Mesothelial cell of epicardium (in vitro differentiated cells): ENCODE measurements around the gene ALDOB. TPM values are rescaled to one million over a fixed set of nuclear protein-coding genes. Genes with fewer than 3 reads are reported as not detected.

Experiments used
- DNase-seq, 2 experiments: peaks; one replicate each; pipeline ENCODE4 v3.0.0; 2021; ENCODE audit warnings: low spot score in 2 of 2; ENCODE audit not compliant: unreplicated experiment in 2 of 2
- H3K27ac Mint-ChIP-seq: 2 replicates; pipeline ENCODE4 v1.8.0; 2021; ENCODE audit warnings: mixed read lengths
- H3K27me3 Mint-ChIP-seq: 2 replicates; pipeline ENCODE4 v1.8.0; 2021; ENCODE audit warnings: low read depth, mixed read lengths
- H3K36me3 Mint-ChIP-seq: 2 replicates; pipeline ENCODE4 v1.8.0; 2021; ENCODE audit warnings: mixed read lengths
- H3K4me1 Mint-ChIP-seq: 2 replicates; pipeline ENCODE4 v1.8.0; 2021; ENCODE audit warnings: mixed read lengths
- H3K4me3 Mint-ChIP-seq: 2 replicates; pipeline ENCODE4 v1.8.0; 2021; ENCODE audit warnings: mild to moderate bottlenecking, moderate library complexity, mixed read lengths
- H3K9me3 Mint-ChIP-seq: 2 replicates; pipeline ENCODE4 v1.8.0; 2021; ENCODE audit warnings: mixed read lengths
- total RNA-seq: library from RNA; stranded (reverse); gene quantifications from 3 replicates; pipeline ENCODE4 v1.2.1, GENCODE V29; 2021
- TF ChIP-seq, protein P1 (sequence below): fragments of 200-600 bp; sonication (generic); IDR thresholded peaks from one replicate; pipeline ENCODE4 v1.5.0; 2021; ENCODE audit warnings: antibody characterized with exemption; ENCODE audit not compliant: unreplicated experiment

The ALDOB gene
- total RNA-seq, 1 donor from 2014 or later, result not detected

DNA sequence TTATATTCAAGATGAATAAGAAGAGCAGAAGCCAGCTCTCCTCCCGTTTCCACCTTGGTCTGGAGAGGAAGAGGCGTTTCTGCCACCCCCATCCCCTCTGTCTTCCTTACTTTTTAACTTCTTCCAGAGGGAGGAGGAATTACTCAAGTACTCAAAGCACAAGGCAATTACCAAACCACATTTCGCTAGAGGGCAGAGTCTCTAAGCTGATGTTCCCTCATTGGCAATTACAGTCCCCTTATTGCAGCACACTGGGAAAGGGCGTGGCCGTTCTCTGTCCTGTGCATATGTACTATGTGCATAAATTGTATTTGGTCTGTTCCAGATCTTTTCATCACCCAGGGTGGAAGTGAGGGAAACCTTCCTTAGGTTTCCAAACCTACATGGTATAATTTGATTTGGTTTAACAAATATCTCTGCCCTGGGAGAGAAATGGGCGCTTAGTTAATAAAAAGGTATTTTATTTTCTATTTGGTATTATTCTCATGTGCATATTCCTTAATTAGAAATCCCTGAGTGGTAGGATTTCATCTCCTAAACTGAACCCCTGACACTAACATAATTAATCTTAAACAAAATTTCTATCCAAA lies 29.8 kb upstream of the ALDOB start:
- no peak overlapping the region for H3K27ac Mint-ChIP-seq
- no peak for DNase-seq

GRCh38 chr9:101463397-101463796 lies 27.8 kb upstream of the ALDOB start:
- DNase-seq, result no peak
- Mint-ChIP-seq H3K4me1 (no peaks in the 10 kb centered on the region), H3K36me3 (no peaks in the 10 kb centered on the region), H3K9me3 (no peaks in the 10 kb centered on the region), H3K27ac (no peak overlapping the region), H3K27me3 (peaks cover 5% of the 10 kb centered on the region), H3K4me3 (no peak overlapping the region)
- TF ChIP-seq, protein P1, sequence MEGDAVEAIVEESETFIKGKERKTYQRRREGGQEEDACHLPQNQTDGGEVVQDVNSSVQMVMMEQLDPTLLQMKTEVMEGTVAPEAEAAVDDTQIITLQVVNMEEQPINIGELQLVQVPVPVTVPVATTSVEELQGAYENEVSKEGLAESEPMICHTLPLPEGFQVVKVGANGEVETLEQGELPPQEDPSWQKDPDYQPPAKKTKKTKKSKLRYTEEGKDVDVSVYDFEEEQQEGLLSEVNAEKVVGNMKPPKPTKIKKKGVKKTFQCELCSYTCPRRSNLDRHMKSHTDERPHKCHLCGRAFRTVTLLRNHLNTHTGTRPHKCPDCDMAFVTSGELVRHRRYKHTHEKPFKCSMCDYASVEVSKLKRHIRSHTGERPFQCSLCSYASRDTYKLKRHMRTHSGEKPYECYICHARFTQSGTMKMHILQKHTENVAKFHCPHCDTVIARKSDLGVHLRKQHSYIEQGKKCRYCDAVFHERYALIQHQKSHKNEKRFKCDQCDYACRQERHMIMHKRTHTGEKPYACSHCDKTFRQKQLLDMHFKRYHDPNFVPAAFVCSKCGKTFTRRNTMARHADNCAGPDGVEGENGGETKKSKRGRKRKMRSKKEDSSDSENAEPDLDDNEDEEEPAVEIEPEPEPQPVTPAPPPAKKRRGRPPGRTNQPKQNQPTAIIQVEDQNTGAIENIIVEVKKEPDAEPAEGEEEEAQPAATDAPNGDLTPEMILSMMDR, result no peak

More for the DNA sequence above, 29.8 kb upstream of the ALDOB start:
- H3K36me3 Mint-ChIP-seq, result no peaks in the 10 kb centered on the region
- no peaks in the 10 kb centered on the region for H3K4me1 Mint-ChIP-seq
- H3K9me3 Mint-ChIP-seq, result no peaks in the 10 kb centered on the region
- peaks cover 5% of the 10 kb centered on the region for H3K27me3 Mint-ChIP-seq
- TF ChIP-seq, protein P1, result peak; percentile 14
- H3K4me3 Mint-ChIP-seq, result no peak overlapping the region

GRCh38 chr9:101462558-101462957 lies 27.0 kb upstream of the ALDOB start:
- Mint-ChIP-seq H3K4me3 (no peak overlapping the region), H3K4me1 (no peaks in the 10 kb centered on the region), H3K9me3 (no peaks in the 10 kb centered on the region), H3K27ac (no peak overlapping the region), H3K36me3 (no peaks in the 10 kb centered on the region), H3K27me3 (peaks cover 5% of the 10 kb centered on the region)
- no peak for DNase-seq
- TF ChIP-seq, protein P1, result no peak

- H3K27ac Mint-ChIP-seq, result no peak overlapping the region
- H3K4me1 Mint-ChIP-seq, result no peaks in the 10 kb centered on the region
- no peaks in the 10 kb centered on the region for H3K36me3 Mint-ChIP-seq
- TF ChIP-seq, protein P1, result no peak
- H3K9me3 Mint-ChIP-seq, result no peaks in the 10 kb centered on the region
- H3K4me3 Mint-ChIP-seq, result no peak overlapping the region
- peaks cover 5% of the 10 kb centered on the region for H3K27me3 Mint-ChIP-seq
- no peak for DNase-seq
These were observed 25.4 kb upstream of the ALDOB start for GRCh38 chr9:101460965-101461364.

DNA sequence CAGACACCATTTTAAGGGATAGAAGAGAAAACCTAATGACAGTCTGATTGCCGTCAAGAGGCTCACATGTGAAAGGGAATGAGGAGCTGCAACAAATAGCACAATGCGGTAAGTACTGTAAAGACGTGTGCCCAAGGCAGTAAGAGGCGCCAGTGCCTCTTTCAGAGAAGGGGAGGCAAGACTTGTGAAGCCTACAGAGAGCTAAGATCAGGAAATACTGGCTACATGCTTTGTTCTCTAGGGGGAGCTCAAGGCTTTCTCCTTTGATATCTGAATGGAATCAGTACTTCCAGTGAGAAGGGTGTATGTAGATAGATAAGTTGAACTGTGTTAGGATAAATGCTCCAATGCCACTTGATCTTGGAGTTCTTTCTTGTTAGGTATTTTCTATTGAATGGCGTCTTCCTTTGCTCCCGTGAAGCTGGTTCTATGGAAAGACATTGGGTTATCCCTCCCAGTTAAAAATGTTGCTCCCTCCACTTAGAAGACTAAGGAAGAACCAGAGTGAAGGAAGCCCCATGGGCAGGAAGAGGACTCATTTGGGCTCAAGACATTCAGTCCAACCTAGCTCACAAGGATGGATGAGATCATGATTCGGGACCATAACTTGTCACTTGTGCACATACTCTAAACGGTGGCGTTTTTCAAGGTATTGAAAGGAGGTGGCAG lies 23.5 kb upstream of the ALDOB start:
- DNase-seq, result no peak
- no peaks in the 10 kb centered on the region for H3K4me1 Mint-ChIP-seq
- no peaks in the 10 kb centered on the region for H3K27me3 Mint-ChIP-seq
- no peak overlapping the region for H3K4me3 Mint-ChIP-seq
- TF ChIP-seq, protein P1, result peak; percentile 41
- no peaks in the 10 kb centered on the region for H3K36me3 Mint-ChIP-seq
- no peaks in the 10 kb centered on the region for H3K9me3 Mint-ChIP-seq
- H3K27ac Mint-ChIP-seq, result no peak overlapping the region
